Upper lobe of left lung (tissue), 4 donors: ENCODE results near the gene ULK4.

Experiments used
- EP300 ChIP-seq, 4 donors: sonication (generic); formaldehyde crosslinking; IDR thresholded peaks; one replicate each; pipeline ENCODE4 v1.5.1; 2017; ENCODE audit warnings: antibody characterized with exemption in 4 of 4, control low read depth in 2 of 4
- TF ChIP-seq, protein P1 (sequence below), 6 experiments: fragments of 450-650 bp in 4 of 6; fragments of 200-600 bp in 2 of 6; sonication (generic) in 2 of 6; IDR thresholded peaks; one replicate each; pipeline ENCODE4 v1.5.1; 2016 to 2019; ENCODE audit warnings: antibody characterized with exemption in 6 of 6

DNA sequence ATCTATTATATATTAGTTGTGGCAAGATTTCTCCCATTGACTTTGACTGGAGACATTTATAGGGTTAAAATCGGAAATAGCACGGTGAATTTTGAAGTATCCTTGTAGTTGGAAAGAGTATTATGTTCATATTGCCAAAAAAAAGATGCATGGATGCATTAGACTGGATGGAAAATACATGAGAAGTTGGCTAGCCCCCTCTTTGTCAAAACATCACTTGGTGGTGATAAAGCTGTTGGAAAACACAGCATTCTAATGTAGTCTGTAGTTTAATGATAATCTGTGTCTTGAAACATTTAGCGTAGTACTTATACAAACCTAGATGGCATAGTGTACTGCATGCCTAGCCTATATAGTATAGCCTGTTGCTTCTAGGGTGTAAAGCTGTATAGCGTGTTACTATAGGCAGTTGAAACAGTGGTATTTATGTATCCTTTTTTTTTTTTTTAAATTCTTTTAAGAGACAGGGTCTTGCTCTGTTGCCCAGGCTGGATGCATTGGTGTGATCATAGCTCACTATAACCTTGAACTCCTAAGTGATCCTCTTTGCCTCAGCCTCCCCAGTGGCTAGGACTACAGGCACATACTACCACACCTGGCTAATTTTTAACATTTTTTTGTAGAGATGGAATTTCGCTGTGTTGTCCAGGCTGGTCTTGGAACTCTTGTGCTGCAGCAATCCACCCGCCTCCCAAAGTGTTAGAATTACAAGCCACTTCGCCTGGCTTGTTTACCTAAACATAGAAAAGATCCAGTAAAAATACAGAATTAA is 740.8 kb downstream of the ULK4 start:
- TF ChIP-seq EP300 (IDR thresholded peaks at IDR 0.05): no peak
- TF ChIP-seq, protein P1, sequence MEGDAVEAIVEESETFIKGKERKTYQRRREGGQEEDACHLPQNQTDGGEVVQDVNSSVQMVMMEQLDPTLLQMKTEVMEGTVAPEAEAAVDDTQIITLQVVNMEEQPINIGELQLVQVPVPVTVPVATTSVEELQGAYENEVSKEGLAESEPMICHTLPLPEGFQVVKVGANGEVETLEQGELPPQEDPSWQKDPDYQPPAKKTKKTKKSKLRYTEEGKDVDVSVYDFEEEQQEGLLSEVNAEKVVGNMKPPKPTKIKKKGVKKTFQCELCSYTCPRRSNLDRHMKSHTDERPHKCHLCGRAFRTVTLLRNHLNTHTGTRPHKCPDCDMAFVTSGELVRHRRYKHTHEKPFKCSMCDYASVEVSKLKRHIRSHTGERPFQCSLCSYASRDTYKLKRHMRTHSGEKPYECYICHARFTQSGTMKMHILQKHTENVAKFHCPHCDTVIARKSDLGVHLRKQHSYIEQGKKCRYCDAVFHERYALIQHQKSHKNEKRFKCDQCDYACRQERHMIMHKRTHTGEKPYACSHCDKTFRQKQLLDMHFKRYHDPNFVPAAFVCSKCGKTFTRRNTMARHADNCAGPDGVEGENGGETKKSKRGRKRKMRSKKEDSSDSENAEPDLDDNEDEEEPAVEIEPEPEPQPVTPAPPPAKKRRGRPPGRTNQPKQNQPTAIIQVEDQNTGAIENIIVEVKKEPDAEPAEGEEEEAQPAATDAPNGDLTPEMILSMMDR (IDR thresholded peaks at IDR 0.05): no peak
